HCT116 (cell line): Measurements from ENCODE around the gene EXOSC1. TPM values are rescaled to one million over a fixed set of nuclear protein-coding genes. Genes with fewer than 3 reads are reported as not detected.

Experiments used
- ATAC-seq: fragments of 200-7000 bp; cut with Tn5 transposase; 2 replicates; pipeline ENCODE4 v1.9.1; 2020; ENCODE audit warnings: mild to moderate bottlenecking, moderate library complexity
- BruUV-seq: library from RNA; stranded (reverse); fragments of 400-500 nt; replicated peaks from 2 replicates; lab custom pipeline; 2021; lab: Mats Ljungman, UMichigan
- CTCF ChIA-PET: fragments of 300-600 bp; sonication (Branson Sonifier 250); formaldehyde crosslinking; loops from one replicate; lab custom pipeline; 2021; ENCODE audit warnings: antibody characterized with exemption; lab: Charles Lee
- POLR2A ChIA-PET: fragments of 300-600, 350-600 bp; sonication (Branson Sonifier 250); formaldehyde crosslinking; loops from one replicate; lab custom pipeline; 2021; ENCODE audit warnings: antibody characterized with exemption; lab: Charles Lee
- RAD21 ChIA-PET, 2 experiments: fragments of 300-600 bp; sonication (Branson Sonifier 250); formaldehyde crosslinking; loops; one replicate each; lab custom pipeline; 2023; ENCODE audit warnings: low total read pairs in 2 of 2; ENCODE audit not compliant: uncharacterized antibody in 2 of 2, unreplicated experiment in 2 of 2, low non-redundant PET in 1 of 2; lab: Charles Lee
- DNase-seq: peaks from one replicate; pipeline ENCODE4 v3.0.0-alpha.2; 2010; ENCODE audit warnings: low read depth, low spot score
- H2AFZ ChIP-seq: fragments of 200-600 bp; shearing (Covaris generic), sonication (generic); 2 replicates; pipeline ENCODE4 v1.6.1; 2017; ENCODE audit warnings: low read depth, mixed run types, mixed read lengths, antibody characterized with exemption, low read length; ENCODE audit not compliant: poor library complexity, severe bottlenecking
- H3K27ac ChIP-seq: 2 replicates; pipeline ENCODE4 v1.5.1; 2012; ENCODE audit warnings: low read depth, low read length
- H3K27me3 ChIP-seq: fragments of 200-600 bp; sonication (generic); 2 replicates; pipeline ENCODE4 v1.6.1; 2016; ENCODE audit warnings: mixed run types, low read length, mixed read lengths; ENCODE audit not compliant: insufficient read depth
- H3K36me3 ChIP-seq, 2 experiments: fragments of 200-500 bp in 1 of 2; fragments of 200-600 bp in 1 of 2; sonication (Bioruptor generic) in 1 of 2; sonication (generic) in 1 of 2; 2 replicates each; pipeline versions ENCODE4 v1.5.1 to v1.6.1; 2014 to 2016; ENCODE audit warnings: low read length in 2 of 2, inconsistent platforms in 1 of 2, mixed read lengths in 1 of 2, mixed run types in 1 of 2; ENCODE audit not compliant: insufficient read depth in 2 of 2, control insufficient read depth in 1 of 2
- H3K4me1 ChIP-seq, 2 experiments: fragments of 200-600 bp in 1 of 2; sonication (generic) in 1 of 2; 2 replicates each; pipeline versions ENCODE4 v1.5.1 to v1.6.1; 2012 to 2017; ENCODE audit warnings: low read length in 2 of 2, inconsistent platforms in 1 of 2, mild to moderate bottlenecking in 1 of 2, mixed read lengths in 1 of 2, mixed run types in 1 of 2, moderate library complexity in 1 of 2; ENCODE audit not compliant: insufficient read depth in 2 of 2, control insufficient read depth in 1 of 2
- H3K4me2 ChIP-seq: fragments of 200-600 bp; sonication (generic); 2 replicates; pipeline ENCODE4 v1.6.1; 2017; ENCODE audit warnings: mixed run types, low read length, mixed read lengths
- H3K4me3 ChIP-seq, 2 experiments: fragments of 200-600 bp in 1 of 2; sonication (generic) in 1 of 2; replicated peaks in 1 of 2; 2 replicates each; pipeline ENCODE4 v1.5.1; 2011 to 2016; ENCODE audit warnings: low read length in 2 of 2, control low read depth in 1 of 2, low read depth in 1 of 2, mild to moderate bottlenecking in 1 of 2, mixed read lengths in 1 of 2, mixed run types in 1 of 2
- H3K79me2 ChIP-seq: fragments of 200-600 bp; sonication (generic); 2 replicates; pipeline ENCODE4 v1.6.1; 2017; ENCODE audit warnings: mild to moderate bottlenecking, mixed run types, low read length, moderate library complexity, mixed read lengths; ENCODE audit not compliant: insufficient read depth
- H3K9ac ChIP-seq: fragments of 200-600 bp; sonication (generic); 2 replicates; pipeline ENCODE4 v1.6.1; 2016; ENCODE audit warnings: low read length, mixed read lengths
- H3K9me2 ChIP-seq: fragments of 200-600 bp; sonication (generic), shearing (Covaris generic); 2 replicates; pipeline ENCODE4 v1.6.1; 2017; ENCODE audit warnings: mixed run types, mild to moderate bottlenecking, moderate library complexity; ENCODE audit not compliant: insufficient read depth
- H3K9me3 ChIP-seq, 2 experiments: fragments of 200-500 bp in 1 of 2; fragments of 200-600 bp in 1 of 2; sonication (Bioruptor generic) in 1 of 2; sonication (generic) in 1 of 2; 2 replicates each; pipeline ENCODE4 v1.6.1; 2014 to 2017; ENCODE audit warnings: low read length in 2 of 2, mixed read lengths in 2 of 2, inconsistent platforms in 1 of 2, low read depth in 1 of 2, mild to moderate bottlenecking in 1 of 2, mixed run types in 1 of 2, moderate library complexity in 1 of 2; ENCODE audit not compliant: control insufficient read depth in 1 of 2, insufficient read depth in 1 of 2
- H4K20me1 ChIP-seq: fragments of 200-600 bp; sonication (generic), shearing (Covaris generic); 2 replicates; pipeline ENCODE4 v1.6.1; 2017; ENCODE audit warnings: mixed run types, mild to moderate bottlenecking, moderate library complexity; ENCODE audit not compliant: insufficient read depth
- CBX3 ChIP-seq: IDR thresholded peaks from 2 replicates; pipeline ENCODE4 v1.6.1; 2012; ENCODE audit warnings: low read depth
- CEBPB ChIP-seq: IDR thresholded peaks from 2 replicates; pipeline ENCODE4 v1.6.1; 2012; ENCODE audit warnings: low read depth
- EGR1 ChIP-seq: IDR thresholded peaks from 2 replicates; pipeline ENCODE4 v1.6.1; 2012; ENCODE audit warnings: low read depth
- POLR2A ChIP-seq: IDR thresholded peaks from 2 replicates; pipeline ENCODE4 v1.7.0; 2011; ENCODE audit warnings: borderline replicate concordance; ENCODE audit not compliant: insufficient read depth, insufficient read length; ENCODE audit errors: extremely low read depth
- RAD21 ChIP-seq: IDR thresholded peaks from 2 replicates; pipeline ENCODE4 v1.6.1; 2012; ENCODE audit warnings: low read depth, mild to moderate bottlenecking
- REST ChIP-seq: IDR thresholded peaks from 2 replicates; pipeline ENCODE4 v1.6.1; 2012; ENCODE audit warnings: low read depth
- SRF ChIP-seq: IDR thresholded peaks from 2 replicates; pipeline ENCODE4 v1.6.1; 2012; ENCODE audit warnings: low read depth
- ZBTB33 ChIP-seq: IDR thresholded peaks from 2 replicates; pipeline ENCODE4 v1.6.1; 2011; ENCODE audit warnings: mild to moderate bottlenecking, low read length, moderate library complexity; ENCODE audit not compliant: insufficient replicate concordance; ENCODE audit errors: extremely low read depth
- intact Hi-C: fragments of 100-400 bp; cut with micrococcal nuclease; formaldehyde crosslinking; loops from 2 replicates; pipeline ENCODE4 v1.10.0; 2022
- total RNA-seq: library from RNA; stranded (reverse); gene quantifications from one replicate; pipeline ENCODE4 v1.2.1, GENCODE V29; 2021; ENCODE audit not compliant: unreplicated experiment

Gene EXOSC1
- total RNA-seq, 1 experiment from 2014 or later, result 38.9 TPM

GRCh38 chr10:97459933-97460332 lies 14.1 kb upstream of the EXOSC1 start:
- H3K9ac ChIP-seq, result no peak overlapping the region
- ChIA-PET RAD21 (no interaction called here), CTCF (no interaction called here), POLR2A (no interaction called here)
- TF ChIP-seq EGR1 (no peak), REST (no peak), CBX3 (no peak), RAD21 (no peak), SRF (no peak), POLR2A (no peak), ZBTB33 (no peak), CEBPB (no peak)
- H3K4me3 ChIP-seq, result no peak overlapping the region
- no peak overlapping the region for H3K27ac ChIP-seq
- peaks cover 62 to 83% of the 10 kb centered on the region in 2 experiments for H3K36me3 ChIP-seq
- H3K27me3 ChIP-seq, result no peaks in the 10 kb centered on the region
- no peak overlapping the region for H3K4me2 ChIP-seq
- peaks cover 2% of the 10 kb centered on the region; the same call in 1 of the 2 replicates for H4K20me1 ChIP-seq
- BruUV-seq, result no TSS peak
- H2AFZ ChIP-seq, result no peak overlapping the region
- intact Hi-C loops, result loop anchor here (5.0 kb wide), 1 partner anchor 388 kb away; no protein-coding TSS in a partner anchor
- no peaks in the 10 kb centered on the region for H3K9me2 ChIP-seq
- H3K79me2 ChIP-seq, result 0 out of 2 replicates have a peak, but pooled peaks cover 3% of the 10 kb centered on the region
- H3K4me1 ChIP-seq, result peaks cover 5 to 11% of the 10 kb centered on the region in 2 experiments; a peak in 3 of 4 replicates
- ATAC-seq, result no peak
- DNase-seq, result no peak
- no peaks in the 10 kb centered on the region for H3K9me3 ChIP-seq
